DND-41 (cell line): ENCODE results near the gene STAG2.

Experiments used
- CTCF ChIP-seq: IDR thresholded peaks from 2 replicates; pipeline ENCODE4 v1.5.1; 2012; ENCODE audit warnings: borderline replicate concordance, low read length, moderate library complexity, mild to moderate bottlenecking; ENCODE audit not compliant: poor library complexity, severe bottlenecking; ENCODE audit errors: extremely low read depth
- EZH2 ChIP-seq: IDR thresholded peaks from 3 replicates; pipeline ENCODE4 v1.6.1; 2012; ENCODE audit warnings: borderline replicate concordance, low read depth, mild to moderate bottlenecking, moderate library complexity, low read length, inconsistent platforms; ENCODE audit not compliant: severe bottlenecking

- TF ChIP-seq CTCF (no peak), EZH2 (no peak)
Measured at GRCh38 chrX:123923211-123923610, 38.3 kb upstream of the STAG2 start.
